HFF-Myc (cell line): ENCODE measurements around the gene C10orf120.

Experiments
- DNase-seq: peaks from one replicate; pipeline ENCODE4 v3.0.0-alpha.2; 2011; ENCODE audit warnings: low read depth; ENCODE audit errors: extremely low read depth
- H3K4me3 ChIP-seq: replicated peaks from 2 replicates; pipeline ENCODE4 v1.5.1; 2011; ENCODE audit warnings: low read depth, mild to moderate bottlenecking, control low read depth, low read length
- CTCF ChIP-seq: IDR thresholded peaks from 2 replicates; pipeline ENCODE4 v1.5.1; 2012; ENCODE audit warnings: mild to moderate bottlenecking, low read depth, low read length, control low read depth; ENCODE audit errors: missing control alignments

The C10orf120 gene

GRCh38 chr10:122692744-122693143 is 6.9 kb downstream of the C10orf120 start:
- TF ChIP-seq CTCF, result no peak
- DNase-seq, result no peak
- H3K4me3 ChIP-seq, result no peak overlapping the region

- TF ChIP-seq CTCF, result no peak
- DNase-seq, result no peak
- no peak overlapping the region for H3K4me3 ChIP-seq
These were observed 10.4 kb downstream of the C10orf120 start for GRCh38 chr10:122689146-122689820.

GRCh38 chr10:122688293-122688989 is 11.2 kb downstream of the C10orf120 start:
- H3K4me3 ChIP-seq, result no peak overlapping the region
- DNase-seq, result no peak
- no peak for TF ChIP-seq CTCF

GRCh38 chr10:122682522-122682921 is 17.1 kb downstream of the C10orf120 start:
- no peak overlapping the region for H3K4me3 ChIP-seq
- DNase-seq, result no peak
- TF ChIP-seq CTCF, result no peak

- no peak overlapping the region for H3K4me3 ChIP-seq
- no peak for TF ChIP-seq CTCF
- no peak for DNase-seq
These were observed 21.4 kb downstream of the C10orf120 start for GRCh38 chr10:122678266-122678665.

- H3K4me3 ChIP-seq, result no peak overlapping the region
- TF ChIP-seq CTCF, result no peak
- no peak for DNase-seq
These were observed 24.4 kb downstream of the C10orf120 start for GRCh38 chr10:122675278-122675677.
